ENCODE data around the gene NIPAL4.
"Not testable (repeated sequence)": the region's sequence is repeated elsewhere in the genome, so short reads cannot be mapped to it uniquely, and the experiment has no call there.

Gene NIPAL4

GRCh38 chr5:157459715-157460599, at the start of gene NIPAL4:
NIPAL4 (plus strand) TSS chr5:157460213; CDS start chr5:157460321, 108 bp downstream.
- peak; percentile 52 for DNase-seq

GRCh38 chr5:157415838-157416237, 44.2 kb upstream of the NIPAL4 start:
- no peak for DNase-seq

GRCh38 chr5:157419521-157419920, 40.5 kb upstream of the NIPAL4 start:
- DNase-seq = not testable (repeated sequence)

- DNase-seq = not testable (repeated sequence)
Observed at GRCh38 chr5:157429920-157430319, 30.1 kb upstream of the NIPAL4 start.

- peak; percentile 76 for DNase-seq
Observed at GRCh38 chr5:157431544-157432200, 28.3 kb upstream of the NIPAL4 start.

GRCh38 chr5:157434096-157434495, 25.9 kb upstream of the NIPAL4 start:
- no peak for DNase-seq

- no peak for DNase-seq
Observed at GRCh38 chr5:157443041-157443549, 16.9 kb upstream of the NIPAL4 start.

- no peak for DNase-seq
Observed at GRCh38 chr5:157444224-157444623, 15.8 kb upstream of the NIPAL4 start.

- DNase-seq = no peak
Observed at GRCh38 chr5:157445745-157446411, 14.1 kb upstream of the NIPAL4 start.

GRCh38 chr5:157446412-157446935, 13.5 kb upstream of the NIPAL4 start:
- no peak for DNase-seq

- DNase-seq = no peak
Observed at GRCh38 chr5:157447201-157447637, 12.8 kb upstream of the NIPAL4 start.

GRCh38 chr5:157449011-157449723, 10.8 kb upstream of the NIPAL4 start:
- no peak for DNase-seq

GRCh38 chr5:157450024-157450423, 10.0 kb upstream of the NIPAL4 start:
- DNase-seq = no peak

- DNase-seq = no peak
Observed at GRCh38 chr5:157451806-157452205, 8.2 kb upstream of the NIPAL4 start.

GRCh38 chr5:157454273-157454672, 5.7 kb upstream of the NIPAL4 start:
- DNase-seq = no peak

GRCh38 chr5:157455057-157455456, 5.0 kb upstream of the NIPAL4 start:
- DNase-seq = no peak

- no peak for DNase-seq
Observed at GRCh38 chr5:157456301-157456700, 3.7 kb upstream of the NIPAL4 start.

GRCh38 chr5:157457391-157457790, 2.6 kb upstream of the NIPAL4 start:
- DNase-seq = no peak

- DNase-seq = no peak
Observed at GRCh38 chr5:157458835-157459234, 1.2 kb upstream of the NIPAL4 start.

GRCh38 chr5:157460921-157461792, 1.1 kb downstream of the NIPAL4 start:
- no peak for DNase-seq

GRCh38 chr5:157463081-157463480, 3.1 kb downstream of the NIPAL4 start:
- no peak for DNase-seq

All from DMS53 (cell line).